HepG2 (cell line): ENCODE results near the gene NSUN6.

Experiments used
- KDM4B ChIP-seq: sonication (generic); formaldehyde crosslinking; IDR thresholded peaks from 2 replicates; pipeline ENCODE4 v1.4.0; 2020; ENCODE audit warnings: missing genetic modification reagents
- PTBP1 ChIP-seq: fragments of 200-400 bp; formaldehyde crosslinking; IDR thresholded peaks from 2 replicates; pipeline ENCODE4 v1.6.1; 2018; ENCODE audit warnings: low read length, low read depth; ENCODE audit not compliant: poor library complexity, severe bottlenecking
- SP4 ChIP-seq: sonication (generic); formaldehyde crosslinking; IDR thresholded peaks from 2 replicates; pipeline ENCODE4 v1.8.1; 2023; ENCODE audit warnings: mild to moderate bottlenecking, missing genetic modification reagents
- YY1 ChIP-seq: IDR thresholded peaks from 2 replicates; pipeline ENCODE4 v1.6.1; 2011; ENCODE audit warnings: low read length, low read depth, moderate library complexity, mild to moderate bottlenecking; ENCODE audit not compliant: insufficient read depth, insufficient replicate concordance
- TF ChIP-seq, protein P1 (sequence below): sonication (generic); formaldehyde crosslinking; IDR thresholded peaks from 2 replicates; pipeline ENCODE4 v1.5.0; 2020; ENCODE audit warnings: mild to moderate bottlenecking, missing genetic modification reagents, moderate library complexity

DNA sequence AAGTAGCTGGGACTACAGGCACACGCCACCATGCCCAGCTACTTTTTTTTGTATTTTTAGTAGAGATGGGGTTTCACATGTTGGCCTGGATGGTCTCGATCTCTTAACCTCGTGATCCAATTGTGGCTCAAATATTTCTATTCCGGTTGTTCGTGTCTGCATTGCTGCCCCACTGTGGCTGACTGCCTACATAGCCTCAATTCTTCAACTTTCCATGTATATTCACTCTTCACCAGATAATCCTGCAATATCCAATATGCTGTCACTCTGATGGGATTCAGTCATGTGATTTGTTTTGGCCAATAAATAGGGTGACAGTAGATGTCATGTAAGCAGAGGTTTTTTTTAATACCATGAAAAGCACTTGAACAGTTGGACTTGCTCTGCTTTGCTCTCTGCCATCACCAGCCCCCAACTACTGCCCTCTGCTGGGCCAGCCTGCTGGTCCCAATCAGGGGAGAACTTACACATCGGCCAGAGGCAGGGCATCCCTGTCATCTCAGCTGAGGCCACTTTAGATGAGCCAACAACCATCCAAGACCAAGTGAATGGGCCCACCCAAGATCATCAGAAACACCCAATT, 56.7 kb downstream of the NSUN6 start:
- TF ChIP-seq, protein P1, sequence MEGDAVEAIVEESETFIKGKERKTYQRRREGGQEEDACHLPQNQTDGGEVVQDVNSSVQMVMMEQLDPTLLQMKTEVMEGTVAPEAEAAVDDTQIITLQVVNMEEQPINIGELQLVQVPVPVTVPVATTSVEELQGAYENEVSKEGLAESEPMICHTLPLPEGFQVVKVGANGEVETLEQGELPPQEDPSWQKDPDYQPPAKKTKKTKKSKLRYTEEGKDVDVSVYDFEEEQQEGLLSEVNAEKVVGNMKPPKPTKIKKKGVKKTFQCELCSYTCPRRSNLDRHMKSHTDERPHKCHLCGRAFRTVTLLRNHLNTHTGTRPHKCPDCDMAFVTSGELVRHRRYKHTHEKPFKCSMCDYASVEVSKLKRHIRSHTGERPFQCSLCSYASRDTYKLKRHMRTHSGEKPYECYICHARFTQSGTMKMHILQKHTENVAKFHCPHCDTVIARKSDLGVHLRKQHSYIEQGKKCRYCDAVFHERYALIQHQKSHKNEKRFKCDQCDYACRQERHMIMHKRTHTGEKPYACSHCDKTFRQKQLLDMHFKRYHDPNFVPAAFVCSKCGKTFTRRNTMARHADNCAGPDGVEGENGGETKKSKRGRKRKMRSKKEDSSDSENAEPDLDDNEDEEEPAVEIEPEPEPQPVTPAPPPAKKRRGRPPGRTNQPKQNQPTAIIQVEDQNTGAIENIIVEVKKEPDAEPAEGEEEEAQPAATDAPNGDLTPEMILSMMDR = peak; percentile 61
- TF ChIP-seq KDM4B (CRISPR knock-in tag) = no peak
- TF ChIP-seq YY1 = no peak
- no peak for TF ChIP-seq SP4
- TF ChIP-seq PTBP1 = no peak
